Astrocyte (in vitro differentiated cells and primary cell): ENCODE data around the gene RAX2. TPM values are rescaled to one million over a fixed set of nuclear protein-coding genes. Genes with fewer than 3 reads are reported as not detected.
"Not testable (repeated sequence)": the region's sequence is repeated elsewhere in the genome, so short reads cannot be mapped to it uniquely, and the experiment has no call there.

ENCODE experiments used
- DNase-seq: peaks from one replicate; pipeline ENCODE4 v3.0.0-alpha.2; 2010; ENCODE audit warnings: low read depth
- FAIRE-seq: peaks from 2 replicates; lab custom pipeline; 2011; peaks lifted over from hg19 to GRCh38; lab: Jason Lieb, UNC
- H2AFZ ChIP-seq: 2 replicates; pipeline ENCODE4 v1.6.0; 2012; ENCODE audit warnings: low read depth, low read length, inconsistent platforms
- H3K27ac ChIP-seq: 2 replicates; pipeline ENCODE4 v1.5.1; 2011; ENCODE audit warnings: low read depth, low read length, inconsistent platforms
- H3K27me3 ChIP-seq: 2 replicates; pipeline ENCODE4 v1.6.0; 2011; ENCODE audit warnings: low read length, inconsistent platforms; ENCODE audit not compliant: insufficient read depth
- H3K36me3 ChIP-seq: 2 replicates; pipeline ENCODE4 v1.5.1; 2011; ENCODE audit warnings: low read length, inconsistent platforms; ENCODE audit not compliant: insufficient read depth
- H3K4me1 ChIP-seq: 2 replicates; pipeline ENCODE4 v1.5.1; 2011; ENCODE audit warnings: low read length, inconsistent platforms; ENCODE audit not compliant: insufficient read depth
- H3K4me2 ChIP-seq: 2 replicates; pipeline ENCODE4 v1.6.0; 2012; ENCODE audit warnings: low read length, inconsistent platforms
- H3K4me3 ChIP-seq: 2 replicates; pipeline ENCODE4 v1.5.1; 2011; ENCODE audit warnings: low read depth, mild to moderate bottlenecking, low read length, inconsistent platforms; ENCODE audit not compliant: insufficient read depth
- H3K79me2 ChIP-seq: 2 replicates; pipeline ENCODE4 v1.6.0; 2012; ENCODE audit warnings: mild to moderate bottlenecking, low read length, inconsistent platforms; ENCODE audit not compliant: insufficient read depth
- H3K9ac ChIP-seq: 2 replicates; pipeline ENCODE4 v1.6.0; 2012; ENCODE audit warnings: mild to moderate bottlenecking, low read length, inconsistent platforms
- H3K9me3 ChIP-seq: 2 replicates; pipeline ENCODE4 v1.5.1; 2012; ENCODE audit warnings: low read depth, mild to moderate bottlenecking, low read length, inconsistent platforms; ENCODE audit not compliant: insufficient read depth
- H4K20me1 ChIP-seq: 2 replicates; pipeline ENCODE4 v1.6.0; 2012; ENCODE audit warnings: low read length, inconsistent platforms; ENCODE audit not compliant: insufficient read depth
- H3K27ac Mint-ChIP-seq: one replicate; pipeline ENCODE4 v1.8.0; 2021; ENCODE audit warnings: mild to moderate bottlenecking, mixed read lengths; ENCODE audit not compliant: unreplicated experiment
- H3K27me3 Mint-ChIP-seq: one replicate; pipeline ENCODE4 v1.8.0; 2021; ENCODE audit warnings: low read depth, mixed read lengths; ENCODE audit not compliant: unreplicated experiment
- H3K36me3 Mint-ChIP-seq: one replicate; pipeline ENCODE4 v1.8.0; 2021; ENCODE audit warnings: low read depth, mixed read lengths; ENCODE audit not compliant: unreplicated experiment
- H3K4me1 Mint-ChIP-seq: one replicate; pipeline ENCODE4 v1.8.0; 2021; ENCODE audit warnings: low read depth, mixed read lengths; ENCODE audit not compliant: unreplicated experiment
- H3K4me3 Mint-ChIP-seq: one replicate; pipeline ENCODE4 v1.8.0; 2021; ENCODE audit warnings: mild to moderate bottlenecking, moderate library complexity, mixed read lengths; ENCODE audit not compliant: unreplicated experiment
- H3K9me3 Mint-ChIP-seq: one replicate; pipeline ENCODE4 v1.8.0; 2021; ENCODE audit warnings: mild to moderate bottlenecking, mixed read lengths; ENCODE audit not compliant: unreplicated experiment
- EZH2 ChIP-seq: IDR thresholded peaks from 2 replicates; pipeline ENCODE4 v1.6.1; 2012; ENCODE audit warnings: mild to moderate bottlenecking, low read length, inconsistent platforms; ENCODE audit not compliant: insufficient read depth
- total RNA-seq: library from RNA; stranded (reverse); gene quantifications from 2 replicates; pipeline ENCODE4 v1.2.1, GENCODE V29; 2021
- TF ChIP-seq, protein P1 (sequence below): IDR thresholded peaks from 2 replicates; pipeline ENCODE4 v1.5.1; 2011; ENCODE audit warnings: low read depth, mild to moderate bottlenecking, inconsistent platforms, low read length, moderate library complexity; ENCODE audit not compliant: insufficient read depth

RAX2 gene
- total RNA-seq, 1 donor from 2014 or later: not detected

GRCh38 chr19:3767050-3767449 is 5.0 kb downstream of the RAX2 start:
- Histone ChIP-seq H3K27ac (no peak overlapping the region), H4K20me1 (no peaks in the 10 kb centered on the region), H2AFZ (no peak overlapping the region), H3K9me3 (no peaks in the 10 kb centered on the region), H3K4me3 (no peak overlapping the region), H3K4me1 (peaks cover 5% of the 10 kb centered on the region), H3K36me3 (no peaks in the 10 kb centered on the region), H3K9ac (no peak overlapping the region), H3K27me3 (no peaks in the 10 kb centered on the region), H3K79me2 (peaks cover 6% of the 10 kb centered on the region), H3K4me2 (no peak overlapping the region)
- no peaks in the 10 kb centered on the region for H3K27me3 Mint-ChIP-seq
- no peaks in the 10 kb centered on the region for H3K9me3 Mint-ChIP-seq
- no peak overlapping the region for H3K4me3 Mint-ChIP-seq
- FAIRE-seq (no peak), DNase-seq (no peak)
- TF ChIP-seq, protein P1, sequence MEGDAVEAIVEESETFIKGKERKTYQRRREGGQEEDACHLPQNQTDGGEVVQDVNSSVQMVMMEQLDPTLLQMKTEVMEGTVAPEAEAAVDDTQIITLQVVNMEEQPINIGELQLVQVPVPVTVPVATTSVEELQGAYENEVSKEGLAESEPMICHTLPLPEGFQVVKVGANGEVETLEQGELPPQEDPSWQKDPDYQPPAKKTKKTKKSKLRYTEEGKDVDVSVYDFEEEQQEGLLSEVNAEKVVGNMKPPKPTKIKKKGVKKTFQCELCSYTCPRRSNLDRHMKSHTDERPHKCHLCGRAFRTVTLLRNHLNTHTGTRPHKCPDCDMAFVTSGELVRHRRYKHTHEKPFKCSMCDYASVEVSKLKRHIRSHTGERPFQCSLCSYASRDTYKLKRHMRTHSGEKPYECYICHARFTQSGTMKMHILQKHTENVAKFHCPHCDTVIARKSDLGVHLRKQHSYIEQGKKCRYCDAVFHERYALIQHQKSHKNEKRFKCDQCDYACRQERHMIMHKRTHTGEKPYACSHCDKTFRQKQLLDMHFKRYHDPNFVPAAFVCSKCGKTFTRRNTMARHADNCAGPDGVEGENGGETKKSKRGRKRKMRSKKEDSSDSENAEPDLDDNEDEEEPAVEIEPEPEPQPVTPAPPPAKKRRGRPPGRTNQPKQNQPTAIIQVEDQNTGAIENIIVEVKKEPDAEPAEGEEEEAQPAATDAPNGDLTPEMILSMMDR: no peak
- no peak for TF ChIP-seq EZH2
- H3K27ac Mint-ChIP-seq: no peak overlapping the region
- no peaks in the 10 kb centered on the region for H3K4me1 Mint-ChIP-seq
- H3K36me3 Mint-ChIP-seq: peaks cover 3% of the 10 kb centered on the region

- Histone ChIP-seq H3K27me3 (no peaks in the 10 kb centered on the region), H3K4me2 (no peak overlapping the region), H3K4me3 (no peak overlapping the region), H3K79me2 (peaks cover 6% of the 10 kb centered on the region), H3K9me3 (no peaks in the 10 kb centered on the region), H3K36me3 (no peaks in the 10 kb centered on the region), H3K9ac (no peak overlapping the region), H2AFZ (no peak overlapping the region), H3K27ac (no peak overlapping the region), H3K4me1 (peaks cover 9% of the 10 kb centered on the region), H4K20me1 (no peaks in the 10 kb centered on the region)
- peaks cover 3% of the 10 kb centered on the region for H3K36me3 Mint-ChIP-seq
- H3K9me3 Mint-ChIP-seq: no peaks in the 10 kb centered on the region
- TF ChIP-seq EZH2: no peak
- TF ChIP-seq, protein P1: no peak
- no peak overlapping the region for H3K27ac Mint-ChIP-seq
- DNase-seq (no peak), FAIRE-seq (no peak)
- H3K27me3 Mint-ChIP-seq: no peaks in the 10 kb centered on the region
- H3K4me3 Mint-ChIP-seq: no peak overlapping the region
- H3K4me1 Mint-ChIP-seq: no peaks in the 10 kb centered on the region
Measured at GRCh38 chr19:3766520-3766919, 5.5 kb downstream of the RAX2 start.

DNA sequence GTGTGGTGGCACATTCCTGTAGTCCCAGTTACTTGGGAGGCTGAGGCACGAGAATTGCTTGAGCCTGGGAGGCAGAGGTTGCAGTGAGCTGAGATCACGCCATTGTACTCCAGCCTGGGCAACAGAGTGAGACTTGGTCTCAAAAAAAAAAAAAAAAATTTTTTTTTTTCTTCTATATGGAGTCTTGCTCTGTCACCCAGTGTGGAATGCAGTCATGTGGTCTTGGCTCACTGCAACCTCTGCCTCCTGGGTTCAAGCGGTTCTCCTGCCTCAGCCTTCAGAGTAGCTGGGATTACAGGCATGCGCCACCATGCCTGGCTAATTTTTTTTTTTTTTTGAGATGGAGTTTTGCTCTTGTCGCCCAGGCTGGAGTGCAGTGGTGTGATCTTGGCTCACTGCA is 6.3 kb downstream of the RAX2 start:
- DNase-seq, FAIRE-seq, H3K9me3 ChIP-seq, H4K20me1 ChIP-seq, H3K27me3 ChIP-seq, H2AFZ ChIP-seq, H3K27ac ChIP-seq, H3K27me3 Mint-ChIP-seq, H3K4me1 ChIP-seq, H3K9ac ChIP-seq, H3K4me1 Mint-ChIP-seq, H3K36me3 ChIP-seq, H3K4me3 Mint-ChIP-seq, H3K4me2 ChIP-seq, H3K9me3 Mint-ChIP-seq, H3K27ac Mint-ChIP-seq, H3K36me3 Mint-ChIP-seq, H3K4me3 ChIP-seq: not testable (repeated sequence)
- peaks cover 13% of the 10 kb centered on the region for H3K79me2 ChIP-seq
